WTC11 (cell line): ENCODE measurements around the gene ATCAY.

Experiments
- CREM ChIP-seq: sonication (generic); formaldehyde crosslinking; IDR thresholded peaks from 2 replicates; pipeline ENCODE4 v1.8.1; 2022; ENCODE audit warnings: mild to moderate bottlenecking, missing genetic modification reagents, moderate library complexity
- CTCF ChIP-seq: fragments of 200-600 bp; IDR thresholded peaks from 2 replicates; pipeline ENCODE4 v1.8.0; 2022; ENCODE audit warnings: antibody characterized with exemption
- HMGXB4 ChIP-seq: sonication (generic); formaldehyde crosslinking; IDR thresholded peaks from 2 replicates; pipeline ENCODE4 v1.8.1; 2023; ENCODE audit warnings: mild to moderate bottlenecking, moderate library complexity, missing genetic modification reagents
- NFYB ChIP-seq: sonication (generic); formaldehyde crosslinking; conservative IDR thresholded peaks from 2 replicates; pipeline ENCODE4 v1.8.0; 2022; ENCODE audit warnings: low read depth, missing genetic modification reagents
- TEAD4 ChIP-seq: sonication (generic); formaldehyde crosslinking; IDR thresholded peaks from 2 replicates; pipeline ENCODE4 v1.8.0; 2022; ENCODE audit warnings: mild to moderate bottlenecking, missing genetic modification reagents
- ZSCAN18 ChIP-seq: fragments of 250-450 bp; sonication (Bioruptor Pico); IDR thresholded peaks from 2 replicates; pipeline ENCODE4 v2.1.2; 2022; ENCODE audit warnings: mild to moderate bottlenecking, moderate library complexity
- TF ChIP-seq, protein P1 (sequence below): sonication (generic); formaldehyde crosslinking; IDR thresholded peaks from 2 replicates; pipeline ENCODE4 v1.8.0; 2022; ENCODE audit warnings: mild to moderate bottlenecking, missing genetic modification reagents
- TF ChIP-seq, protein P2 (sequence below): sonication (generic); formaldehyde crosslinking; IDR thresholded peaks from 2 replicates; pipeline ENCODE4 v1.8.0; 2022; ENCODE audit warnings: mild to moderate bottlenecking, missing genetic modification reagents
- TF ChIP-seq, protein P3 (sequence below): sonication (generic); formaldehyde crosslinking; conservative IDR thresholded peaks from 2 replicates; pipeline ENCODE4 v1.8.1; 2022; ENCODE audit warnings: mild to moderate bottlenecking, missing genetic modification reagents
- TF ChIP-seq, protein P4 (sequence below): sonication (generic); formaldehyde crosslinking; IDR thresholded peaks from 2 replicates; pipeline ENCODE4 v1.8.1; 2022; ENCODE audit warnings: low read depth, missing genetic modification reagents, borderline replicate concordance

- TF ChIP-seq CTCF (no peak), CREM (CRISPR knock-in tag) (no peak), NFYB (CRISPR knock-in tag) (no peak), ZSCAN18 (CRISPR knock-in tag) (no peak), TEAD4 (CRISPR knock-in tag) (no peak), HMGXB4 (no peak)
- TF ChIP-seq, protein P1, sequence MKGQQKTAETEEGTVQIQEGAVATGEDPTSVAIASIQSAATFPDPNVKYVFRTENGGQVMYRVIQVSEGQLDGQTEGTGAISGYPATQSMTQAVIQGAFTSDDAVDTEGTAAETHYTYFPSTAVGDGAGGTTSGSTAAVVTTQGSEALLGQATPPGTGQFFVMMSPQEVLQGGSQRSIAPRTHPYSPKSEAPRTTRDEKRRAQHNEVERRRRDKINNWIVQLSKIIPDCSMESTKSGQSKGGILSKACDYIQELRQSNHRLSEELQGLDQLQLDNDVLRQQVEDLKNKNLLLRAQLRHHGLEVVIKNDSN (CRISPR knock-in tag): no peak
- TF ChIP-seq, protein P2, sequence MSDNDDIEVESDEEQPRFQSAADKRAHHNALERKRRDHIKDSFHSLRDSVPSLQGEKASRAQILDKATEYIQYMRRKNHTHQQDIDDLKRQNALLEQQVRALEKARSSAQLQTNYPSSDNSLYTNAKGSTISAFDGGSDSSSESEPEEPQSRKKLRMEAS: no peak
- TF ChIP-seq, protein P3, sequence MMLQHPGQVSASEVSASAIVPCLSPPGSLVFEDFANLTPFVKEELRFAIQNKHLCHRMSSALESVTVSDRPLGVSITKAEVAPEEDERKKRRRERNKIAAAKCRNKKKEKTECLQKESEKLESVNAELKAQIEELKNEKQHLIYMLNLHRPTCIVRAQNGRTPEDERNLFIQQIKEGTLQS (CRISPR knock-in tag): no peak
- TF ChIP-seq, protein P4, sequence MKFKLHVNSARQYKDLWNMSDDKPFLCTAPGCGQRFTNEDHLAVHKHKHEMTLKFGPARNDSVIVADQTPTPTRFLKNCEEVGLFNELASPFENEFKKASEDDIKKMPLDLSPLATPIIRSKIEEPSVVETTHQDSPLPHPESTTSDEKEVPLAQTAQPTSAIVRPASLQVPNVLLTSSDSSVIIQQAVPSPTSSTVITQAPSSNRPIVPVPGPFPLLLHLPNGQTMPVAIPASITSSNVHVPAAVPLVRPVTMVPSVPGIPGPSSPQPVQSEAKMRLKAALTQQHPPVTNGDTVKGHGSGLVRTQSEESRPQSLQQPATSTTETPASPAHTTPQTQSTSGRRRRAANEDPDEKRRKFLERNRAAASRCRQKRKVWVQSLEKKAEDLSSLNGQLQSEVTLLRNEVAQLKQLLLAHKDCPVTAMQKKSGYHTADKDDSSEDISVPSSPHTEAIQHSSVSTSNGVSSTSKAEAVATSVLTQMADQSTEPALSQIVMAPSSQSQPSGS: no peak
Measured at GRCh38 chr19:3849787-3850186, 30.7 kb upstream of the ATCAY start.
